H1 (cell line): ENCODE results near the gene PLEKHN1. TPM values are rescaled to one million over a fixed set of nuclear protein-coding genes. Genes with fewer than 3 reads are reported as not detected.

Experiments
- CTCF ChIA-PET: fragments of 300-600 bp; sonication (Branson Sonifier 250); formaldehyde crosslinking; loops from one replicate; lab custom pipeline; 2021; ENCODE audit not compliant: partially characterized antibody; lab: Charles Lee
- POLR2A ChIA-PET: fragments of 300-600 bp; sonication (Branson Sonifier 250); formaldehyde crosslinking; loops from one replicate; lab custom pipeline; 2021; ENCODE audit warnings: inconsistent platforms; ENCODE audit not compliant: partially characterized antibody; lab: Charles Lee
- DNase-seq, 2 experiments: peaks; one replicate each; pipeline versions ENCODE4 v3.0.0 to v3.0.0-alpha.2; 2010 to 2022; ENCODE audit warnings: low spot score in 2 of 2, low read depth in 1 of 2, mixed read lengths in 1 of 2
- FAIRE-seq: peaks from 2 replicates; lab custom pipeline; 2011; peaks lifted over from hg19 to GRCh38; lab: Jason Lieb, UNC
- H2AFZ ChIP-seq: 2 replicates; pipeline ENCODE4 v1.8.1; 2012; ENCODE audit warnings: low read length, inconsistent platforms
- H2AK5ac ChIP-seq: 2 replicates; pipeline ENCODE4 v1.6.1; 2013; ENCODE audit warnings: low read depth, low read length
- H2BK120ac ChIP-seq: replicated peaks from 2 replicates; pipeline ENCODE3; 2013; ENCODE audit warnings: low read depth, low read length, inconsistent platforms
- H2BK12ac ChIP-seq: 2 replicates; pipeline ENCODE4 v1.6.1; 2013; ENCODE audit warnings: low read depth, low read length
- H2BK15ac ChIP-seq: 2 replicates; pipeline ENCODE4 v1.6.1; 2013; ENCODE audit warnings: low read length
- H2BK20ac ChIP-seq: 2 replicates; pipeline ENCODE4 v1.6.1; 2013; ENCODE audit warnings: low read length
- H2BK5ac ChIP-seq: 2 replicates; pipeline ENCODE4 v1.6.1; 2013; ENCODE audit warnings: low read depth, low read length
- H3K14ac ChIP-seq: 2 replicates; pipeline ENCODE4 v1.6.1; 2013; ENCODE audit warnings: inconsistent platforms; ENCODE audit not compliant: insufficient read length
- H3K18ac ChIP-seq: 2 replicates; pipeline ENCODE4 v1.6.1; 2013; ENCODE audit warnings: low read length; ENCODE audit errors: extremely low read depth
- H3K23ac ChIP-seq: 2 replicates; pipeline ENCODE4 v1.6.1; 2013; ENCODE audit warnings: inconsistent platforms; ENCODE audit not compliant: insufficient read length
- H3K23me2 ChIP-seq: 2 replicates; pipeline ENCODE4 v1.6.1; 2013; ENCODE audit warnings: low read depth, low read length
- H3K27ac ChIP-seq: 2 replicates; pipeline ENCODE4 v1.6.1; 2011; ENCODE audit warnings: low read depth, low read length, inconsistent platforms
- H3K27me3 ChIP-seq, 4 experiments: replicated peaks in 1 of 4; 1 replicate in 1 of 4; 2 replicates in 3 of 4; pipeline versions ENCODE4 v1.6.1 to v1.8.1; 2011 to 2013; ENCODE audit warnings: low read length in 3 of 4, mild to moderate bottlenecking in 3 of 4, inconsistent platforms in 2 of 4, mixed read lengths in 2 of 4, moderate library complexity in 1 of 4; ENCODE audit not compliant: control insufficient read depth in 3 of 4, insufficient read depth in 3 of 4; ENCODE audit errors: extremely low read depth in 1 of 4
- H3K36me3 ChIP-seq, 4 experiments: 2 replicates each; pipeline versions ENCODE4 v1.6.1 to v1.8.1; 2011 to 2013; ENCODE audit warnings: mild to moderate bottlenecking in 4 of 4, low read length in 3 of 4, moderate library complexity in 2 of 4, control low read depth in 1 of 4, inconsistent platforms in 1 of 4; ENCODE audit not compliant: insufficient read depth in 4 of 4, control insufficient read depth in 2 of 4
- H3K4ac ChIP-seq: replicated peaks from 2 replicates; pipeline ENCODE3; 2013; ENCODE audit warnings: low read length, low read depth, mixed read lengths, inconsistent platforms; ENCODE audit not compliant: insufficient read length
- H3K4me1 ChIP-seq, 4 experiments: replicated peaks in 1 of 4; 1 replicate in 1 of 4; 2 replicates in 3 of 4; pipeline versions ENCODE4 v1.6.1 to v1.8.1; 2011 to 2013; ENCODE audit warnings: low read length in 3 of 4, inconsistent platforms in 2 of 4, mixed read lengths in 1 of 4; ENCODE audit not compliant: insufficient read depth in 4 of 4, control insufficient read depth in 3 of 4
- H3K4me2 ChIP-seq, 2 experiments: 2 replicates each; pipeline versions ENCODE4 v1.6.1 to v1.8.1; 2011 to 2013; ENCODE audit warnings: low read depth in 2 of 2, low read length in 2 of 2, control low read depth in 1 of 2, inconsistent platforms in 1 of 2, mild to moderate bottlenecking in 1 of 2; ENCODE audit not compliant: insufficient read depth in 1 of 2
- H3K4me3 ChIP-seq, 4 experiments: fragments of 200-600, 300-600 bp in 1 of 4; sonication (generic), shearing (Covaris generic), sonication (Bioruptor Twin) in 1 of 4; 2 replicates each; pipeline versions ENCODE4 v1.5.1 to v1.8.1; 2011 to 2016; ENCODE audit warnings: low read length in 4 of 4, low read depth in 3 of 4, control low read depth in 2 of 4, inconsistent platforms in 2 of 4, mild to moderate bottlenecking in 2 of 4, mixed read lengths in 1 of 4, moderate library complexity in 1 of 4; ENCODE audit not compliant: insufficient read depth in 2 of 4; ENCODE audit errors: extremely low read depth in 1 of 4
- H3K56ac ChIP-seq: replicated peaks from 2 replicates; pipeline ENCODE3; 2013; ENCODE audit warnings: low read depth, mild to moderate bottlenecking, mixed read lengths, low read length, inconsistent platforms; ENCODE audit not compliant: insufficient read length
- H3K79me1 ChIP-seq: 2 replicates; pipeline ENCODE4 v1.6.1; 2013; ENCODE audit warnings: low read depth, low read length, control low read depth
- H3K79me2 ChIP-seq, 2 experiments: 2 replicates each; pipeline versions ENCODE4 v1.6.1 to v1.8.1; 2012 to 2013; ENCODE audit warnings: low read length in 2 of 2, mild to moderate bottlenecking in 2 of 2, inconsistent platforms in 1 of 2; ENCODE audit not compliant: insufficient read depth in 2 of 2, control insufficient read depth in 1 of 2
- H3K9ac ChIP-seq, 4 experiments: replicated peaks in 1 of 4; 1 replicate in 1 of 4; 2 replicates in 3 of 4; pipeline versions ENCODE4 v1.6.1 to v1.8.1; 2011 to 2013; ENCODE audit warnings: low read depth in 3 of 4, low read length in 3 of 4, control low read depth in 2 of 4, mild to moderate bottlenecking in 2 of 4, moderate library complexity in 2 of 4, inconsistent platforms in 1 of 4; ENCODE audit errors: extremely low read depth in 1 of 4
- H3K9me3 ChIP-seq, 2 experiments: 2 replicates each; pipeline versions ENCODE4 v1.6.1 to v1.8.1; 2012 to 2013; ENCODE audit warnings: mild to moderate bottlenecking in 2 of 2, moderate library complexity in 2 of 2, control low read depth in 1 of 2, inconsistent platforms in 1 of 2, low read depth in 1 of 2, low read length in 1 of 2, mixed read lengths in 1 of 2; ENCODE audit not compliant: insufficient read depth in 2 of 2
- H4K20me1 ChIP-seq, 2 experiments: replicated peaks in 1 of 2; 2 replicates each; pipeline versions ENCODE3 to v1.8.1; 2011 to 2013; ENCODE audit warnings: inconsistent platforms in 2 of 2, low read length in 2 of 2, mild to moderate bottlenecking in 1 of 2; ENCODE audit not compliant: insufficient read depth in 2 of 2, control insufficient read depth in 1 of 2
- H4K5ac ChIP-seq: 2 replicates; pipeline ENCODE4 v1.6.1; 2013; ENCODE audit warnings: low read length, low read depth, mixed read lengths, inconsistent platforms; ENCODE audit not compliant: insufficient read length
- H4K8ac ChIP-seq: 2 replicates; pipeline ENCODE4 v1.8.0; 2013; ENCODE audit warnings: mild to moderate bottlenecking, moderate library complexity, low read length, inconsistent platforms; ENCODE audit not compliant: insufficient read depth; ENCODE audit errors: extremely low read depth
- H4K91ac ChIP-seq: replicated peaks from 2 replicates; pipeline ENCODE3; 2013; ENCODE audit warnings: low read length, mixed read lengths, inconsistent platforms; ENCODE audit not compliant: insufficient read length
- CHD2 ChIP-seq: IDR thresholded peaks from 2 replicates; pipeline ENCODE4 v1.6.1; 2012; ENCODE audit warnings: low read length, improper control_type of control experiment
- FOSL1 ChIP-seq: IDR thresholded peaks from 2 replicates; pipeline ENCODE4 v1.6.1; 2011; ENCODE audit warnings: mild to moderate bottlenecking, low read depth, low read length, moderate library complexity; ENCODE audit not compliant: insufficient read depth
- GABPA ChIP-seq: IDR thresholded peaks from 2 replicates; pipeline ENCODE4 v1.6.1; 2011; ENCODE audit warnings: mild to moderate bottlenecking, low read length, moderate library complexity, borderline replicate concordance; ENCODE audit not compliant: insufficient read depth
- KDM4A ChIP-seq: IDR thresholded peaks from one replicate; pipeline ENCODE4 v1.7.1; 2012; ENCODE audit warnings: low read depth, mild to moderate bottlenecking, moderate library complexity, low read length, inconsistent platforms; ENCODE audit not compliant: severe bottlenecking
- MAX ChIP-seq: IDR thresholded peaks from 2 replicates; pipeline ENCODE4 v1.6.1; 2012; ENCODE audit warnings: inconsistent platforms
- NANOG ChIP-seq: IDR thresholded peaks from 2 replicates; pipeline ENCODE4 v1.6.1; 2011; ENCODE audit warnings: low read length, low read depth, mild to moderate bottlenecking, inconsistent platforms; ENCODE audit not compliant: insufficient read depth, poor library complexity, severe bottlenecking
- PHF8 ChIP-seq: fragments of 200-600 bp; sonication (generic); conservative IDR thresholded peaks from 2 replicates; pipeline ENCODE4 v1.7.1; 2012; ENCODE audit warnings: low read depth, mild to moderate bottlenecking, inconsistent platforms, low read length, moderate library complexity
- RNF2 ChIP-seq: fragments of 200-900, 300-1000 bp; sonication (generic); IDR thresholded peaks from 2 replicates; pipeline ENCODE4 v1.7.1; 2016; ENCODE audit warnings: borderline replicate concordance, low read depth, mild to moderate bottlenecking, antibody characterized with exemption, low read length; ENCODE audit not compliant: poor library complexity, severe bottlenecking; ENCODE audit errors: missing control alignments
- RXRA ChIP-seq: IDR thresholded peaks from 2 replicates; pipeline ENCODE4 v1.6.1; 2011; ENCODE audit warnings: low read depth, mild to moderate bottlenecking, low read length, moderate library complexity; ENCODE audit not compliant: insufficient read depth
- SIN3A ChIP-seq, 2 experiments: IDR thresholded peaks in 1 of 2; conservative IDR thresholded peaks in 1 of 2; 2 replicates each; pipeline ENCODE4 v1.6.1; 2011 to 2012; ENCODE audit warnings: low read length in 2 of 2, improper control_type of control experiment in 1 of 2, low read depth in 1 of 2, mild to moderate bottlenecking in 1 of 2
- SIRT6 ChIP-seq: IDR thresholded peaks from one replicate; pipeline ENCODE4 v1.7.1; 2012; ENCODE audit warnings: low read length, inconsistent platforms
- TEAD4 ChIP-seq: IDR thresholded peaks from 2 replicates; pipeline ENCODE4 v1.6.1; 2012; ENCODE audit warnings: low read depth, low read length, inconsistent platforms, mixed read lengths
- ZNF274 ChIP-seq: IDR thresholded peaks from 2 replicates; pipeline ENCODE4 v1.7.0; 2012; ENCODE audit warnings: low read length, borderline replicate concordance; ENCODE audit errors: extremely low read depth
- WGBS, 2 experiments: shearing (Covaris generic) in 1 of 2; methylation state at CpG; one replicate each; pipeline versions ENCODE4 v1.1.6 to v1.1.7; 2013 to 2015; ENCODE audit warnings: low lambda C conversion rate in 2 of 2, mixed read lengths in 2 of 2, inconsistent platforms in 1 of 2, low coverage in 1 of 2, missing lambda C conversion rate in 1 of 2; ENCODE audit not compliant: insufficient replicate concordance in 2 of 2, insufficient coverage in 1 of 2, insufficient read length in 1 of 2; ENCODE audit errors: extremely low coverage in 1 of 2, missing lambda C conversion rate in 1 of 2; 5-methylcytosine and 5-hydroxymethylcytosine counted together
- polyA plus RNA-seq, 7 experiments: library from polyadenylated mRNA; depleted of rRNA in 3 of 7; stranded (reverse) in 5 of 7; unstranded in 2 of 7; fragments of >200 nt in 5 of 7; fragments of 200-250 nt in 2 of 7; gene quantifications; 1 replicate in 5 of 7; 2 replicates in 1 of 7; 4 replicates in 1 of 7; pipeline versions ENCODE4 v1.2.1 to v1.2.3, GENCODE V29; 2011 to 2013; ENCODE audit warnings: missing spikeins in 2 of 7, mixed read lengths in 2 of 7
- total RNA-seq: library from RNA; stranded (reverse); fragmentation: NEBNext Ultra II Directional; extraction: Animal tissue kit (Norgen Biotek cat#: 25700); gene quantifications from 2 replicates; pipeline ENCODE4 v1.2.1, GENCODE V29; 2021

PLEKHN1 gene
- total and polyA plus RNA-seq, 2 of the 8 experiments (the other 6 are each of a cell fraction or from before 2014, with no cell fraction given): 0.39 to 1.5 TPM

- peaks cover 0 to 19% (median 10%) of the 10 kb centered on the region in 4 experiments; a peak in 7 of 8 replicates for H3K36me3 ChIP-seq
- no peak overlapping the region for H3K4me3 ChIP-seq
- no peak overlapping the region for H4K5ac ChIP-seq
- WGBS, 2 experiments: 97% methylated on average over 14 of the region's 16 CpGs; no CpG with 5 or more reads in 1 of the 2 experiments
- no peak overlapping the region for H3K56ac ChIP-seq
- H3K23me2 ChIP-seq: peaks cover 18% of the 10 kb centered on the region
- no peak overlapping the region for H2AK5ac ChIP-seq
- no peak overlapping the region for H2AFZ ChIP-seq
- no peak overlapping the region for H4K8ac ChIP-seq
- H3K4me1 ChIP-seq: peaks cover 0 to 9% (median 7%) of the 10 kb centered on the region in 4 experiments; a peak in 5 of 7 replicates
- no peak overlapping the region for H3K27ac ChIP-seq
- CTCF ChIA-PET: interaction anchor here (0.6 to 2.8 kb wide), 3 partner anchors 11 to 21 kb away, joined by 3 to 9 read pairs (median 3); no protein-coding TSS in a partner anchor
- no peak overlapping the region for H3K4me2 ChIP-seq
- H3K23ac ChIP-seq: no peak overlapping the region
- H2BK15ac ChIP-seq: no peak overlapping the region
- H3K79me2 ChIP-seq: peaks cover 0 to 7% of the 10 kb centered on the region in 2 experiments; a peak in 3 of 4 replicates
- H3K79me1 ChIP-seq: peaks cover 4% of the 10 kb centered on the region
- no peak overlapping the region for H3K14ac ChIP-seq
- no peak overlapping the region for H2BK20ac ChIP-seq
- peaks cover 14 to 49% (median 39%) of the 10 kb centered on the region in 4 experiments for H3K27me3 ChIP-seq
- no peak overlapping the region for H4K91ac ChIP-seq
- no peak overlapping the region for H2BK5ac ChIP-seq
- H4K20me1 ChIP-seq: peaks cover 3 to 31% of the 10 kb centered on the region in 2 experiments
- DNase-seq (no peak), FAIRE-seq (no peak)
- POLR2A ChIA-PET: no interaction called here
- H3K4ac ChIP-seq: no peak overlapping the region
- H3K9me3 ChIP-seq: no peaks in the 10 kb centered on the region; a peak in 1 of 4 replicates
- H2BK12ac ChIP-seq: no peak overlapping the region
- H3K18ac ChIP-seq: no peak overlapping the region
- H2BK120ac ChIP-seq: no peak overlapping the region
- no peak overlapping the region for H3K9ac ChIP-seq
- TF ChIP-seq RXRA (no peak), SIN3A (conservative IDR thresholded peaks at IDR 0.05 in 1 of 2, IDR thresholded peaks at IDR 0.05 in 1 of 2; ENCODE audit: low read depth in 1 of 2, low read length in 2 of 2) (no peak), SIRT6 (no peak), FOSL1 (no peak), CHD2 (no peak), ZNF274 (no peak), MAX (no peak), TEAD4 (no peak), RNF2 (no peak), NANOG (no peak), KDM4A (no peak), GABPA (no peak), PHF8 (no peak)
These were observed 3.0 kb upstream of the PLEKHN1 start for GRCh38 chr1:963301-963651.
